Mammary epithelial cell (primary cell): ENCODE results near the gene RECK.

Source experiments
- CTCF ChIP-seq, 2 donors: IDR thresholded peaks in 1 of 2; conservative IDR thresholded peaks in 1 of 2; 2 replicates each; pipeline ENCODE4 v1.5.1; 2011 to 2012; ENCODE audit warnings: inconsistent platforms in 2 of 2, low read length in 2 of 2, mild to moderate bottlenecking in 2 of 2, control low read depth in 1 of 2, low read depth in 1 of 2; ENCODE audit not compliant: insufficient read depth in 1 of 2; ENCODE audit errors: extremely low read depth in 1 of 2
- EZH2 ChIP-seq: IDR thresholded peaks from 2 replicates; pipeline ENCODE4 v1.6.1; 2012; ENCODE audit warnings: low read length, inconsistent platforms, borderline replicate concordance

GRCh38 chr9:36029765-36030528 is 6.8 kb upstream of the RECK start:
- TF ChIP-seq CTCF (conservative IDR thresholded peaks at IDR 0.05 in 1 of 2, IDR thresholded peaks at IDR 0.05 in 1 of 2; ENCODE audit: extremely low read depth in 1 of 2, insufficient read depth in 1 of 2, low read depth in 1 of 2, low read length in 2 of 2) (no peak), EZH2 (no peak)
